Endometrial microvascular endothelial cells (primary cell): ENCODE data around the gene SRP54. TPM values are rescaled to one million over a fixed set of nuclear protein-coding genes. Genes with fewer than 3 reads are reported as not detected.

ENCODE experiments used
- total RNA-seq: library from RNA; depleted of rRNA; stranded (reverse); fragments of >200 nt; gene quantifications from one replicate; pipeline ENCODE4 v1.2.3, GENCODE V29; 2015; ENCODE audit errors: inconsistent ontology term

SRP54 gene
- total RNA-seq, 1 donor from 2014 or later: 74.1 TPM

Other genes with a start within 250 kb of the SRP54 start
- 45.0 TPM for gene BAZ1A, start 107.6 kb upstream of the SRP54 start, total RNA-seq
- 48.3 TPM for gene FAM177A1, start 63.3 kb downstream of the SRP54 start, total RNA-seq
- 44.8 TPM for gene PPP2R3C, start 139.0 kb downstream of the SRP54 start, total RNA-seq
- 36.1 TPM for gene PRORP, start 139.6 kb downstream of the SRP54 start, total RNA-seq